ENCODE measurements around the gene CHCHD3. TPM values are rescaled to one million over a fixed set of nuclear protein-coding genes. Genes with fewer than 3 reads are reported as not detected.

Gene CHCHD3
- total and polyA plus RNA-seq, 2 of the 4 experiments (the other 2 are of a cell fraction), result 56.9 to 141 TPM

- ATAC-seq (ENCODE audit: low read depth), result no peak
- H2BK15ac ChIP-seq (ENCODE audit: low read depth, low read length), result no peak overlapping the region
Measured at GRCh38 chr7:133040674-133041073, 41.2 kb downstream of the CHCHD3 start.

More at GRCh38 chr7:133040674-133041073, 41.2 kb downstream of the CHCHD3 start:
- H3K56ac ChIP-seq (ENCODE audit: extremely low read depth, insufficient read depth, low read length), result no peak overlapping the region
- H2AK5ac ChIP-seq (ENCODE audit: low read depth, low read length), result no peak overlapping the region
- H3K9me3 ChIP-seq (ENCODE audit: control insufficient read depth, insufficient read depth, low read length), result no peaks in the 10 kb centered on the region
- H3K23ac ChIP-seq (ENCODE audit: low read depth, low read length), result no peak overlapping the region
- no peak overlapping the region for H4K91ac ChIP-seq (ENCODE audit: insufficient read depth, low read depth, low read length)
- no peak overlapping the region for H3K14ac ChIP-seq (replicated peaks; ENCODE audit: low read depth, low read length)
- H3K79me1 ChIP-seq (ENCODE audit: low read depth in 1 of 2, low read length in 2 of 2), result peaks cover 16 to 25% of the 10 kb centered on the region in 2 experiments
- no peak overlapping the region for H3K27ac ChIP-seq (ENCODE audit: insufficient read depth, low read length)
- H4K8ac ChIP-seq (ENCODE audit: low read depth in 2 of 2, low read length in 2 of 2), result no peak overlapping the region
- H2AFZ ChIP-seq (replicated peaks; ENCODE audit: low read length, poor library complexity), result no peak overlapping the region
- H2BK20ac ChIP-seq (ENCODE audit: low read depth, low read length), result no peak overlapping the region
- no peak overlapping the region for H2BK120ac ChIP-seq (ENCODE audit: low read depth, low read length)
- no peak overlapping the region for H2AK9ac ChIP-seq (replicated peaks; ENCODE audit: low read depth, low read length, poor library complexity)
- H3K4me1 ChIP-seq (ENCODE audit: control insufficient read depth, insufficient read depth, low read length), result peaks cover under 1% of the 10 kb centered on the region; the same call in 1 of the 2 replicates
- H4K5ac ChIP-seq (ENCODE audit: low read depth, low read length), result no peak overlapping the region
- POLR2A ChIA-PET (ENCODE audit: unreplicated experiment), result no interaction called here
- H3K9me1 ChIP-seq (ENCODE audit: insufficient read depth, low read length), result peaks cover 2% of the 10 kb centered on the region; the same call in 1 of the 2 replicates
- H3K27me3 ChIP-seq (ENCODE audit: control insufficient read depth, insufficient read depth, low read length), result no peaks in the 10 kb centered on the region
- no TSS peak for BruUV-seq (replicated peaks)
- no peak overlapping the region for H3K4me3 ChIP-seq (ENCODE audit: insufficient read depth, low read depth, low read length)
- WGBS, 2 experiments (ENCODE audit: extremely low coverage in 2 of 2, insufficient read length in 1 of 2), result 100% methylated on average over 1 of the region's 7 CpGs; no CpG with 5 or more reads in 1 of the 2 experiments
- 0 out of 2 replicates have a peak, but pooled peaks cover 1% of the 10 kb centered on the region for H3K36me3 ChIP-seq (ENCODE audit: control insufficient read depth, insufficient read depth, low read length)
- no peak overlapping the region for H3K4me2 ChIP-seq (ENCODE audit: low read depth, low read length)
- no peak overlapping the region for H2BK5ac ChIP-seq (ENCODE audit: low read depth, low read length, poor library complexity, severe bottlenecking)
- in situ Hi-C loops (cut with MboI; ENCODE audit: low sequenced_read_pairs) (no loop called here), dilution Hi-C loops (cut with HindIII; ENCODE audit: low sequenced_read_pairs, unreplicated experiment) (no loop called here), intact Hi-C loops (cut with micrococcal nuclease) (no loop called here)
- TF ChIP-seq RAD21 (IDR thresholded peaks at IDR 0.05; ENCODE audit: low read length) (no peak), MAFK (IDR thresholded peaks at IDR 0.05; ENCODE audit: low read depth, low read length) (no peak), MXI1 (IDR thresholded peaks at IDR 0.05; ENCODE audit: borderline replicate concordance, low read depth, low read length) (no peak), NFE2L2 (IDR thresholded peaks at IDR 0.05; ENCODE audit: low read depth, low read length) (no peak), POLR2A (IDR thresholded peaks at IDR 0.05; ENCODE audit: low read depth, low read length) (no peak)
- peaks cover 4% of the 10 kb centered on the region; the same call in 1 of the 2 replicates for H4K20me1 ChIP-seq (ENCODE audit: insufficient read depth, low read length)
- H3K9ac ChIP-seq (ENCODE audit: low read depth, low read length), result no peak overlapping the region
- no peak overlapping the region for H3K18ac ChIP-seq (ENCODE audit: low read depth, low read length)
- no peak overlapping the region for H3K4ac ChIP-seq (ENCODE audit: low read depth, low read length)
- CTCF ChIA-PET, result no interaction called here
- DNase-seq, result no peak
